Left ventricle myocardium superior (tissue), 1 donor: ENCODE results near the gene OR56A5. TPM values are rescaled to one million over a fixed set of nuclear protein-coding genes. Genes with fewer than 3 reads are reported as not detected.
"Not testable (repeated sequence)": the region's sequence is repeated elsewhere in the genome, so short reads cannot be mapped to it uniquely, and the experiment has no call there.

ENCODE experiments used
- ATAC-seq: fragments of 200-7000 bp; cut with Tn5 transposase; one replicate; pipeline ENCODE4 v1.9.1; 2020; ENCODE audit warnings: mild to moderate bottlenecking, moderate library complexity
- DNase-seq: peaks from one replicate; pipeline ENCODE4 v3.0.0-alpha.2; 2020
- intact Hi-C: fragments of 100-400 bp; cut with micrococcal nuclease; formaldehyde crosslinking; loops from one replicate; pipeline ENCODE4 v1.11.0; 2022
- long read RNA-seq: library from polyadenylated mRNA; unstranded; transcript quantifications from one replicate; pipeline ENCODE4 v2.0.0, GENCODE V29; 2021
- total RNA-seq: library from RNA; stranded (reverse); fragmentation: NEBNext Ultra II Directional; extraction: Animal tissue kit (Norgen Biotek cat#: 25700); gene quantifications from one replicate; pipeline ENCODE4 v1.2.1, GENCODE V29; 2021
- donor health status: DM: no; HTN: yes; CAD: no; lungs with severe emphysema.

OR56A5 gene, protein sequence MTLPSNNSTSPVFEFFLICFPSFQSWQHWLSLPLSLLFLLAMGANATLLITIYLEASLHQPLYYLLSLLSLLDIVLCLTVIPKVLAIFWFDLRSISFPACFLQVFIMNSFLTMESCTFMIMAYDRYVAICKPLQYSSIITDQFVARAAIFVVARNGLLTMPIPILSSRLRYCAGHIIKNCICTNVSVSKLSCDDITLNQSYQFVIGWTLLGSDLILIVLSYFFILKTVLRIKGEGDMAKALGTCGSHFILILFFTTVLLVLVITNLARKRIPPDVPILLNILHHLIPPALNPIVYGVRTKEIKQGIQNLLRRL
- not detected for total RNA-seq
- long read RNA-seq: 0 reads

- DNase-seq (no peak), ATAC-seq (no peak)
- intact Hi-C loops: no loop called here
Measured at GRCh38 chr11:5968394-5968793, at the start of gene OR56A5. TSS of gene OR56A5 (minus strand) at chr11:5968494. CDS start at chr11:5968494, 0 bp downstream.

DNA sequence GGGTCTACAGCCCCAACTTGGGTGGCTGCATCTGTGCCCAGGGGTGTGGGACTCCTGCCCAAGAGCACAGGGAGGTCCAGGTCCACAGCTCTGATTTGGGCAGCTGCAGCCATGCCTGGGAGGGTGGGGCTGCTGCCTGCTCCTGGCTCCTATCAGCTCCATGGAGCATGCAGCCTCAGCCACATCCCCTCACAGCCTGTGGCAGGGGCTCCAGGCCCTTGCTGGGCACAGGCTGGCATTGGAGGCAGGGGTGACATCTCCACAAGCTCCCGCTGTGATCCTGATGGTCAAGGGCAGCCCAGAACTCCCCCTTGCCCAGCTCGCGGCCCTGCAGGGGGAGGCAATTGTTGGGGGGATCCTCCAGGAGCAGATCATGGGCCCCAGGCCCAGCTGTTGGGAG is 44.7 kb upstream of the OR56A5 start:
- ATAC-seq (no peak), DNase-seq (no peak)
- intact Hi-C loops: no loop called here

DNA sequence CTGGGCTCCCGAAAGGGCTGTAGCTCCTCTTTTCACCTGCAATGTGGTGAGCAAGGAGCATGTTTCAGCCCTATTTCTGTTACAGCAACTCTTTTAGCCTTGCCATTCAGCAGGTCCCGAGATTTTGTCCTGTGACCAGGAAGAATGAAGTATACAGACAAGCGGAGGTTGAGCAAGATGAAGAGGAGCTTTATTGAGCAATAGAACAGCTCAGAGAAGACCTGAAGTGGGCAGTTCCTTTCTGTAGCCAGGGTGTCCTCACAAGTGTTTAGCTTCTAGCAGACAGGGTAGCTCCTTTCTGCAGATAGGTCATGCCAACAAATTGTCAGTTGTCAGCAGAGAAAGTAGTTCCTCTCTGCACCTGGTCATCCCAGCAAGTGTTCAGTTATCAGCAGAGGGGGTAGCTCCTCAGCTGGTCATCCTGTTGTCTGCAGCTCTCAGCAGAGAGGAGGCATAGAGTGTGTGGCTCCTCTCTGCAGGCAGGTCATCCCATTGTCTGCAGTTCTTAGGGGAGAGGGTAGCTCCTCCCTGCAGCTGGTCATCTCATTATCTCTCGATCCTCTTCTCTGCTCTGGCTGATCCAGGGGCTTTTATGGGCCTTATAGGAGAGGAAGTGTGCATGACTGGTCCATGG is 43.9 kb upstream of the OR56A5 start:
- intact Hi-C loops: no loop called here
- DNase-seq (no peak), ATAC-seq (no peak)

GRCh38 chr11:6006846-6007245 is 38.6 kb upstream of the OR56A5 start, which contains the start of gene OR56A4:
TSS of gene OR56A4 (minus strand) at chr11:6006946. CDS start at chr11:6002992, 3,954 bp downstream.
- intact Hi-C loops: no loop called here
- DNase-seq (no peak), ATAC-seq (no peak)

- intact Hi-C loops: no loop called here
- DNase-seq (no peak), ATAC-seq (no peak)
Measured at GRCh38 chr11:6006395-6006794, 38.1 kb upstream of the OR56A5 start.

DNA sequence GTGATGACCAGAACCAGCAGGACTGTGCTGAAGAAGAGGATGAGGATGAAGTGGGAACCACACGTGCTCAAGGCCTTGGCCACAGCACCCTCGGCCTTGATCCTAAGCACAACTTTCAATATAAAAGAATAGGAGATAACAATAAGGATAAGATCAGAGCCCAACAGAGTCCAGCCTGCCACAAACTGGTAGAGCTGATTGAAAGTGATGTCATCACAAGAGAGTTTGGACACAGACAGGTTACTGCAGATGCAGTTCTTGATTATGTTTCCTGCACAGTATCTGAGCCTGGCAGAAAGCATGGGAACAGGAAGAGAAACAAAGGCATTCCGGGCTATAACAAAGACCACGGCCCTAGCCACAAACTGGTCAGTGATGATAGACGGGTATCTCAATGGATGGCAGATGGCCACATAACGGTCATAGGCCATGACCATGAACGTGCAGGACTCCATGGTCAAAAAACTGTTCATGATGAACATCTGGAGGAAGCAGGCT is 34.0 kb upstream of the OR56A5 start:
- intact Hi-C loops: no loop called here

DNA sequence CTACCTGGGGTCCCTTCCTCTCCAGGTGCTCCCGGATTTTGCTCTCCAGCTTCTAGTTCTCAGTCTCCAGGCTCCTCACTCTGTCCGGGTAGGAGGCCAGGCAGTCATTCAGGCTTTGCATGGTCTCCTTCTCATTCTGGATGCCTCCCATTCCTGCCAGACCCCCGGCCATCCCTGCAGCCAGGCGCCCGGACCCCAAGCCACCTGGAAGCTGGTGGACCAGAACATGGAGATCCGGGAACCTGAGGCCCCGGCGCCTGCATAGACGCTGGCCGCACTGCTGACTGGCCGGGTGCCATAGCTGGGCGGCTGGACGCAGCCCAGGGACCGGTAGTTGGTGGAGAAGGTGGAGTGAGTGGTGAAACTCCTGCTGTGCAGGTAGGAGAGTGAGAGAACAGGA is 26.5 kb upstream of the OR56A5 start:
- DNase-seq: no peak
- intact Hi-C loops: no loop called here
- no peak for ATAC-seq

More for the DNA sequence above, 34.0 kb upstream of the OR56A5 start:
- no peak for ATAC-seq
- no peak for DNase-seq

GRCh38 chr11:5992604-5993251 is 24.4 kb upstream of the OR56A5 start:
- DNase-seq: no peak
- intact Hi-C loops: no loop called here
- no peak for ATAC-seq

DNA sequence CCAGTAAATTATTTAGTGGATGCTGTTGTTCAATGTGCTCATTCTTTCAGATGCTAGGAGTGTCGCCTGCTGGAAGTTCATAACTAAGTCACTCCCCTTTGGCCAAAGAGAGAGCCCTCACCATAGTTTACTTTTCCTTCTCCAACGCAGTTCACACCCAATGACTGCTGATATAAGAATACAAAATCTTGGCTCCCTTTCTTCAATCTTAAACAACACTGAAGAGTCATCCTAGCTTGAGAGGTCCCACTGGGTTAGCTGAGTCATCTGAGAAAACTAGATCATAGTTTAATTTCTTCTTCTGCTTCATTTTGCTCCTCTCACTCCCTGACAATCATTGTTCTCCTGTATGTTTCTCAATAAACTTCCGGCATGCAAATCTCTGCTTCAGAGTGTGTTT is 23.9 kb upstream of the OR56A5 start:
- ATAC-seq (no peak), DNase-seq (no peak)
- intact Hi-C loops: no loop called here

- DNase-seq (no peak), ATAC-seq (no peak)
- intact Hi-C loops: no loop called here
Measured at GRCh38 chr11:5989203-5989602, 20.9 kb upstream of the OR56A5 start.

- ATAC-seq: no peak
- intact Hi-C loops: no loop called here
- no peak for DNase-seq
Measured at GRCh38 chr11:5986885-5987284, 18.6 kb upstream of the OR56A5 start, which contains the start of gene OR52L1. TSS of gene OR52L1 (minus strand) at chr11:5986985. CDS start at chr11:5986930, 55 bp downstream.

- intact Hi-C loops: no loop called here
- ATAC-seq: no peak
Measured at GRCh38 chr11:5983443-5983842, 15.1 kb upstream of the OR56A5 start.

GRCh38 chr11:5973530-5973929 is 5.2 kb upstream of the OR56A5 start:
- DNase-seq (no peak), ATAC-seq (no peak)

More at GRCh38 chr11:5983443-5983842, 15.1 kb upstream of the OR56A5 start:
- no peak for DNase-seq

GRCh38 chr11:5967708-5968107 is 586 bp downstream of the OR56A5 start:
- intact Hi-C loops: no loop called here
- ATAC-seq (no peak), DNase-seq (no peak)

More at GRCh38 chr11:5973530-5973929, 5.2 kb upstream of the OR56A5 start:
- intact Hi-C loops: no loop called here

DNA sequence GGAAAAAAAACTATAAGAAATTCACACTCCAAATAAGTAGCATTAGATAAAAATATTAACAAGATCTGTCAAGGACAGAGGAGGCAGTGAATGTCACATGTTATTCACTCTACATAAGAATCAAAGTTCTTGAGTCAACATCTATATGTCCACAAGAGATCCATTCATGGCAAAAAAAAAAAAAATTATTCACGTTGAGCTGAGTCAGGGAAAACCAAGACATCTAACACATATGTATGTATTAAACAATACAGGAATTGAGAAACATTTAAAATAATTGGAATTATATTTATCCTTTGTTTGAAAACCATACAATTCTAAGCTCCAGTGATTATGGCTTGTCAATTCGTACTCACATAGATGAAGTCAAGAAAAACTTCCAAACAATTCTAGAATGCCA is 1.3 kb downstream of the OR56A5 start:
- intact Hi-C loops: no loop called here
- no peak for ATAC-seq
- DNase-seq: no peak

- DNase-seq, ATAC-seq, intact Hi-C loops: not testable (repeated sequence)
Measured at GRCh38 chr11:5960704-5961320, 7.5 kb downstream of the OR56A5 start.

DNA sequence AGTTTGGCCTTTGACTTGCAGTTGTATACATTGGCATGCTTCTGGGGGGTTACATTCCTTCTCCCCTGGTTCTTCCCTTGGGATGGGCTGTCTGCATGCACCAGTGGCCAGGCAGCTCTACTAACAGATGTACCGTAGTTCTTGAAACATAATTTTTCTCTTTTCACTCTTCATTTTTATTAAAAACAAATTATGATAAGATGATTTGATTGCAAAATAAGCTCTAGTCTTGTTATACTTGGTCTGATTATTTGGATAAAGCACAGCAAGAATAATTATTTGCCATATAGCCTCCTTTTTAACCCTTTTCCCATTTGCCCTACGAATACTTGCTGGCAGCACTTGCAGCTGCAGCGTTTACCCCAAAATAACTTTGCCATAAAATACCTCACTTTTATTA is 12.7 kb downstream of the OR56A5 start:
- DNase-seq (no peak), ATAC-seq (no peak)
- intact Hi-C loops: no loop called here

DNA sequence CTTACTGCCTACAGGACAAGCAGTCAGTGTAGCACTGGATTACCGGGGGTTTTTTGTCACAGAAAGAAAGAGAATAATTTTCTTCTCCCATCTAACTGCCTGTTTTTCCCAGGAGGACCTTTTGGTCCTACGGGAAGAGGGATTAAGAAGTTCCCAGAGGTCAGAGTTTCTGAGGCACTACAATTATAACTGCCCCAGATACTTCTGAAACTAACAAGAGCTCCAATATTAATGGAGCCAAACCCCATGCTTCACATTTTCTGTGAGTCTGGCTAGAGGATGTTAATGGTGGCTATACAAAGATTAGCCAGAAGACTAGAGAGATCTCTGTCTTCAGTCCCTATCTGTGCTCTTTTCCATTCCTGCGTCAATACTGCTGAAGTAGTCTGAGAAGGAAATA is 26.3 kb downstream of the OR56A5 start, which contains the start of gene OR56A3:
TSS of gene OR56A3 (plus strand) at position 301 of the 400 bp plus-strand sequence. CDS start 5,096 bp downstream, outside the sequence.
- ATAC-seq: no peak
- no peak for DNase-seq
- intact Hi-C loops: no loop called here

- intact Hi-C loops: no loop called here
- no peak for ATAC-seq
- DNase-seq: no peak
Measured at GRCh38 chr11:5940748-5941147, 27.5 kb downstream of the OR56A5 start.
